Measurements from ENCODE around the gene PLA2G4B. TPM values are rescaled to one million over a fixed set of nuclear protein-coding genes. Genes with fewer than 3 reads are reported as not detected.

The PLA2G4B gene
- total RNA-seq, 1 experiment from 2014 or later: 3.7 TPM

DNA sequence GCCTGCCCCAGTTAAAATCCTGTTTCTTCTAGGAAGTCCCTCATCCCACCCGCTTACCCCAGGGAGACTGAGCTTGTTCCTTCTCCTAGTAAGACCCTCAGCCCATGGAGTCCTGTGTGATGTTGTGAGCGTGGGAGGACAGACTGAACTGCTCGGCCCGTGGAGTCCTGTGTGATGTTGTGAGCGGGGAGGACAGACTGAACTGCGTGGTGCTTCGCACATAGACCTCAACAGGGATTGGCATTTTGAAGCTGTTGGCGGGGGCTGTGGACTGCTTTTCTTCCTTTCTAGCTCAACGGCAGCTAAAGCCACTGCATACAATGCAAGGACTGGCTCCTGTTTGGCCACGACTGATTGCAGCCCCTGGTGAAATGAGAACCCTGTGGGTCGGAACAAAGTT is 56.8 kb downstream of the PLA2G4B start:
- Mint-ChIP-seq H3K27ac (peak overlapping the region; percentile 3 to 89 (median 31); a peak in 4 of 7 replicates), H3K4me3 (no peak overlapping the region), H3K4me1 (peaks cover 10 to 15% of the 10 kb centered on the region in 2 experiments), H3K36me3 (ENCODE audit: insufficient read depth in 1 of 3, low read depth in 3 of 3) (peaks cover 0 to 28% (median 8%) of the 10 kb centered on the region in 3 experiments; a peak in 5 of 7 replicates), H3K27me3 (ENCODE audit: low read depth) (no peaks in the 10 kb centered on the region), H3K9me3 (no peaks in the 10 kb centered on the region; a peak in 1 of 5 replicates)
- Histone ChIP-seq H2BK5ac (ENCODE audit: insufficient read length, low read length) (no peak overlapping the region), H3K23me2 (ENCODE audit: insufficient read length, low read depth, low read length, poor library complexity, severe bottlenecking) (no peaks in the 10 kb centered on the region), H3K9ac (ENCODE audit: extremely low read depth, insufficient read length, low read length) (no peak overlapping the region), H4K5ac (ENCODE audit: insufficient read length, low read depth, low read length) (no peak overlapping the region), H3K79me1 (ENCODE audit: insufficient read depth, low read depth, low read length, poor library complexity, severe bottlenecking) (no peaks in the 10 kb centered on the region), H4K8ac (replicated peaks; ENCODE audit: insufficient read length, low read depth, low read length) (no peak overlapping the region), H3K56ac (ENCODE audit: insufficient read length, low read depth, low read length) (no peak overlapping the region), H3K79me2 (ENCODE audit: insufficient read depth, low read length) (no peaks in the 10 kb centered on the region), H2BK20ac (ENCODE audit: low read depth, low read length, poor library complexity, severe bottlenecking) (no peak overlapping the region), H2BK120ac (ENCODE audit: low read depth, low read length, poor library complexity, severe bottlenecking) (no peak overlapping the region), H4K20me1 (ENCODE audit: control insufficient read depth, insufficient read depth, insufficient read length) (no peaks in the 10 kb centered on the region), H3K23ac (ENCODE audit: insufficient read length, low read depth, low read length) (no peak overlapping the region), H3K4ac (ENCODE audit: low read depth, low read length) (no peak overlapping the region), H3K14ac (ENCODE audit: insufficient read depth, low read length) (no peak overlapping the region), H2AFZ (ENCODE audit: low read length) (no peak overlapping the region), H3K27me3 (ENCODE audit: insufficient read depth, low read length) (no peaks in the 10 kb centered on the region), H3K18ac (ENCODE audit: insufficient read length, low read depth, low read length) (no peak overlapping the region), H3K9me3 (ENCODE audit: control insufficient read depth, low read depth, low read length) (no peaks in the 10 kb centered on the region), H3K4me1 (ENCODE audit: insufficient read depth, low read length) (no peaks in the 10 kb centered on the region), H3T11ph (ENCODE audit: low read length) (no peak overlapping the region), H3K4me2 (ENCODE audit: insufficient read depth, insufficient read length, low read length) (no peak overlapping the region), H2AK5ac (ENCODE audit: insufficient read length, low read length) (no peak overlapping the region), H3K27ac (ENCODE audit: insufficient read length, low read depth, low read length) (no peak overlapping the region), H4K91ac (ENCODE audit: insufficient read length, low read depth, low read length) (no peak overlapping the region), H2BK15ac (ENCODE audit: low read depth, low read length) (no peak overlapping the region), H2BK12ac (ENCODE audit: insufficient read length, low read depth, low read length) (no peak overlapping the region)
- TF ChIP-seq, protein P1, sequence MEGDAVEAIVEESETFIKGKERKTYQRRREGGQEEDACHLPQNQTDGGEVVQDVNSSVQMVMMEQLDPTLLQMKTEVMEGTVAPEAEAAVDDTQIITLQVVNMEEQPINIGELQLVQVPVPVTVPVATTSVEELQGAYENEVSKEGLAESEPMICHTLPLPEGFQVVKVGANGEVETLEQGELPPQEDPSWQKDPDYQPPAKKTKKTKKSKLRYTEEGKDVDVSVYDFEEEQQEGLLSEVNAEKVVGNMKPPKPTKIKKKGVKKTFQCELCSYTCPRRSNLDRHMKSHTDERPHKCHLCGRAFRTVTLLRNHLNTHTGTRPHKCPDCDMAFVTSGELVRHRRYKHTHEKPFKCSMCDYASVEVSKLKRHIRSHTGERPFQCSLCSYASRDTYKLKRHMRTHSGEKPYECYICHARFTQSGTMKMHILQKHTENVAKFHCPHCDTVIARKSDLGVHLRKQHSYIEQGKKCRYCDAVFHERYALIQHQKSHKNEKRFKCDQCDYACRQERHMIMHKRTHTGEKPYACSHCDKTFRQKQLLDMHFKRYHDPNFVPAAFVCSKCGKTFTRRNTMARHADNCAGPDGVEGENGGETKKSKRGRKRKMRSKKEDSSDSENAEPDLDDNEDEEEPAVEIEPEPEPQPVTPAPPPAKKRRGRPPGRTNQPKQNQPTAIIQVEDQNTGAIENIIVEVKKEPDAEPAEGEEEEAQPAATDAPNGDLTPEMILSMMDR (conservative IDR thresholded peaks at IDR 0.05): no peak
- no peak for DNase-seq
- no CpG with 5 or more reads among the region's 11 CpGs for WGBS (ENCODE audit: extremely low coverage, insufficient read length, low lambda C conversion rate)
